ENCODE results near the gene BRPF3.
"Not testable (repeated sequence)": the region's sequence is repeated elsewhere in the genome, so short reads cannot be mapped to it uniquely, and the experiment has no call there.

BRPF3 gene

GRCh38 chr6:36200998-36201596 lies 4.6 kb downstream of the BRPF3 start:
- no peak for DNase-seq

- DNase-seq, result no peak
Observed at GRCh38 chr6:36201612-36202011, 5.1 kb downstream of the BRPF3 start.

DNA sequence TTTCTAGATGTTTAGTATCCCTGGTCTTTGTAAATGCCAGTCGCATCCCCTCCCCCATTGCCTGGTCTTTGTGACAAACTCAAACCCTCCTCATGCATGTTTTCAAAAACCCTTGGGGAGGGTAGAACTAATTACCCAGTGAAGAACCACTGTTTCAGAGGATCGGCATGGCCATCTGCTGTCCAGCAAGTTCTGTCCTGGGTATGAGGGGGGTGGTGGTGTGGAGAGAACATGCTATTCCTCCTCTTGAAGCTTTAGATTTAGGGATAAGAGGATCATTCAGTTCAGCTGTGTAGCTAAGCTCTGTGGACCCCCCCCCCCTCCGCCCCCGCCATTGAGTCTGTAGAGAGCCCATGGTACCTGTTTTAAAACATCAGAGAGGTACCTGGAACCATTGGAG lies 5.6 kb downstream of the BRPF3 start:
- DNase-seq, result no peak

DNA sequence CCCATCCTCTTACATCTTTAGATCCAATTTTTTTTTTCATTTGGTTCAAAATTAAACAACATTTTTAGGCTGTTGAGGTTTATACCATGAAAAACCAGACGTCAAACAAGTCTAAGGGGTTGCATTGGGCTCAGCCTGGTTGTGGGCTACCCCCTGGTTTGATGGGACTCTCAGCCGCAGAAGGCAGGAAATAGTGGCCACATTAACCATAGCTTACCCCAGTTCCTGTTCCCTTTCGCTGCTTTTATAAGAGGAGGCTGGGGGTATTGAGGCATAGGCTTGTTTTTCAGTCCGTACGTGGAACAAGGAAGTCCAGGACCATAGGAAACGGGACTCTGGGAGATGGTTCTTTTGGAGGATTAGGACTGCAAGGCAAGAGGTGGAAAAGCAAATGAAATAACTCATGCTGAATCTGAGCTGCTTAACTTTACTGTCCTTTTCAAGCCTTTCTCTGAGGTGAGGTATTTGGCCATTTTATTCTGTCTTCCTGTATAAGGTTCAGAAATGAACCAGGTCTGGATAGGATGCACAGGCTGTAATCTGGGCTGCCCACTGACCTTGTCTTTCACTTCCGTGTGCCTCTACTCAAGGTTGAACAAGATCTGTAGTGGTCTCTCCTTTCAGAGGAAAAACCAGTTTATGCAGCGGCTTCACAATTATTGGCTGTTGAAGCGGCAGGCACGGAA lies 7.7 kb downstream of the BRPF3 start:
- DNase-seq, result no peak

DNA sequence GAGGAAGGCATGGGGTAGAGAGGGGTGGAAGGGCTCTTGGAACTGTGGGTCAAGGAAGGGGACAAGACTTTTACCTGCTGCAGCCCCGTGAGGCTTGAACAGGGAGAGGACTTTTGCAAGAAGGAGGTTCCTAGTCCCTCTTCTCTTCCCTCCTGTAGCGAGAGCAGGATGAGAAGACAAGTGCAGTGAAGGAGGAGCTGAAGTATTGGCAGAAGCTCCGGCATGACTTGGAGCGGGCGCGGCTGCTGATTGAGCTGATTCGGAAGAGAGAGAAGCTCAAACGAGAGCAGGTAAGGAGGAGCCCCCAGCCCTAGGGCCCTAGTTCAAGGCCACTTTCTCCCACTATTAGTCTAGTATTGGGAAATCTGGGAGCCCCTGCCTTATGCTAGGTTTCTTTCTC lies 10.6 kb downstream of the BRPF3 start:
- no peak for DNase-seq

DNA sequence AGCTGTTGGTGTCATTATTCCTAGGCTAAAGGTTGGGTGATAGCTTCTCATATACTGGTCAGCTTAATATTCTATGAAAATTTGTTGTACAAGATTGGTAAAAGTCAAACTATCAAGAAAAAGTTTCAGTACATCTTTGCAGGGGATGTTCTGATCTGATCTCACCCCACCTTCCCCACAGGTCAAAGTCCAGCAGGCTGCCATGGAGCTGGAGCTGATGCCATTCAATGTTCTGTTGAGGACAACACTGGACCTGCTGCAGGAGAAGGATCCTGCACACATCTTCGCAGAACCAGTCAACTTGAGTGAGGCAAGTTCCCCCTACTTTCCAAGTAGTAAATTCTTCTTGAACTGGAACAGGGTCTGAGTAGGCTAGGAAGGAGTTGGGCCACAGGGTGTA lies 13.1 kb downstream of the BRPF3 start:
- no peak for DNase-seq

DNA sequence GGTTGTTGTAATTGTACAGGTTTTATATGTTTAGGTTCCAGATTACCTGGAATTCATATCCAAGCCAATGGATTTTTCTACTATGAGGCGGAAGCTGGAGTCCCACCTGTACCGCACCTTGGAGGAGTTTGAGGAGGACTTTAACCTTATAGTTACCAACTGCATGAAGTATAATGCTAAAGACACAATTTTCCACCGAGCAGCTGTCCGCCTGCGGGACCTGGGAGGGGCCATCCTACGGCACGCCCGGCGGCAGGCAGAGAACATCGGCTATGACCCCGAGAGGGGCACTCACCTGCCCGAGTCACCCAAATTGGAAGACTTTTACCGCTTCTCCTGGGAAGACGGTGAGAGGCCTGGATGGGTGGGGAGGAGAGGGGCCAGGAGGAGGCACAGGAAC lies 13.6 kb downstream of the BRPF3 start:
- no peak for DNase-seq

- DNase-seq, result no peak
Observed at GRCh38 chr6:36210886-36211595, 14.5 kb downstream of the BRPF3 start.

GRCh38 chr6:36216559-36216958 lies 20.0 kb downstream of the BRPF3 start:
- DNase-seq, result no peak

- DNase-seq, result no peak
Observed at GRCh38 chr6:36217188-36217587, 20.6 kb downstream of the BRPF3 start.

- no peak for DNase-seq
Observed at GRCh38 chr6:36217946-36218345, 21.4 kb downstream of the BRPF3 start.

DNA sequence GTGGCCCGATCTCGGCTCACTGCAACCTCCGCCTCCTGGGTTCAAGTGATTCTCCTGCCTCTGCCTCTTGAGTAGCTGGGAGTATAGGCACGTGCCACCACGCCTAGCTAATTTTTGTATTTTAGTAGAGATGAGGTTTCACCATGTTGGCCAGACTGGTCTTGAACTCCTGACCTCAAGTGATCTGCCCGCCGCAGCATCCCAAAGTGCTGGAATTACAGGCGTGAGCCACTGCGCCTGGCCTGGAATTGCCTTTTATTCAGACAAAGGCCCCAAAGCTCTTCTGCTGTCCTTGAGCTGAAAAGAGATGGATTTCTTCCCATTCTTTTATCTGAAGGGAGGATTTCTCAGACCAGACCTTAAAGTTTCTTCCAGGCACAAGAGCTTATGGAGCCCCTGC lies 22.0 kb downstream of the BRPF3 start:
- not testable (repeated sequence) for DNase-seq

DNA sequence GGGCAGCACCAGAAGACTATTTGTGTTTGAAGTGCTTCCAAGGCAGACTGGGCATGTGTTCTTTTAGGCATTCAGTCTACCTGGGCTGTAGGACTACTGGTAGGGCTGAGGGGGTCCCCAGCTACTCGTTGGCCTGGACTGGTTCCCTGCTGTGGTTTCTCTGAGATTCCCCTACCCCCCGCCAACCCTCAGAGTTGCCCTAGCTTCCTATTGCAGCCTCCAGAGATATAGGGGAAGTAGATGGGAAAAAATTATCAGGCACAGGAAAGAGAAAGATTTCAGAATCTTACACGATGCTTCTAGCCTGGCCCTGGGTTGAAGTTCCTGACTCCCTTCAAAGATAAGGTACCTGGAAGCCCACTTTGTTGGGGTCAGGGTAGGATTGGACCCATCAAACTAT lies 22.5 kb downstream of the BRPF3 start:
- DNase-seq, result no peak

DNA sequence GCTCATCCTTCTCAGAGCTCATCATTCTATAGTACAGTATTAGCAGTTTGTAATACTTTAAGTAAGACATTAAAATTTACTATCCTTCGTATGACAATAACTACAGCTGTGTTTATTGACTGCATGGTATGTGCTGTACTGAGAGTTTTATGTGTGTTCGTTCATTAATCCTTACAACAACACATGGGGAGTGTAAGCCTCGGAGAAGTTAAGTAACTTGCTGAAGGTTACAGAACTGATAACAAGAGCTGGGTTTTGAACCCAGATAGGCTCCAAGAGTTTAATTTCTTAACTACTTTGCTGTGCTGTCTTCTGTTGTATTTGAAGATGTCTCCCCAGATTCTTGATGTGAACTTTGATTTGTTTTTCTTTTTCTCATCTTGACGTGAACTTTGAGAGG lies 23.7 kb downstream of the BRPF3 start:
- DNase-seq, result no peak

DNA sequence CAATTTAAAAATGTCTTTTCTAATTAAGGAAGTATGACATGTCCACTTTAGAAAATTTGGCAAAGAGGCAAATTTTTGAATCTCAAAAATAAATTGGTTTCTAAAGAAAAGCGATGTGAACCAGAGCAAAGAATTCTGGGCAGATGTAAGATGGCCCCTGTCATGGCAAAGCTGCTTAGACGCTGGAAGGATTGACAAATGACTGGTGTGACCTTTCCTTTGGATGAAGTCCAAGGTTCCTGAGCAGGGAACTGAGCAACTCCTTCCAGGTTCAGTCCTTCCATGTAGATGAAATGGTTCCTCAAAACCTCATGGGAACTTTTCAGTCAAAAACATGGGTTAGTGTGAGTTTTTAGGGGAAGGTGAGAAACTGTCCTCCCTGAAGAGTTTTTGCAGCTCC lies 25.1 kb downstream of the BRPF3 start:
- DNase-seq, result no peak

- no peak for DNase-seq
Observed at GRCh38 chr6:36222924-36223323, 26.4 kb downstream of the BRPF3 start.

GRCh38 chr6:36223706-36224105 lies 27.2 kb downstream of the BRPF3 start:
- DNase-seq, result no peak

GRCh38 chr6:36224918-36225461 lies 28.4 kb downstream of the BRPF3 start:
- no peak for DNase-seq

- DNase-seq, result no peak
Observed at GRCh38 chr6:36226438-36227047, 30.0 kb downstream of the BRPF3 start.

DNA sequence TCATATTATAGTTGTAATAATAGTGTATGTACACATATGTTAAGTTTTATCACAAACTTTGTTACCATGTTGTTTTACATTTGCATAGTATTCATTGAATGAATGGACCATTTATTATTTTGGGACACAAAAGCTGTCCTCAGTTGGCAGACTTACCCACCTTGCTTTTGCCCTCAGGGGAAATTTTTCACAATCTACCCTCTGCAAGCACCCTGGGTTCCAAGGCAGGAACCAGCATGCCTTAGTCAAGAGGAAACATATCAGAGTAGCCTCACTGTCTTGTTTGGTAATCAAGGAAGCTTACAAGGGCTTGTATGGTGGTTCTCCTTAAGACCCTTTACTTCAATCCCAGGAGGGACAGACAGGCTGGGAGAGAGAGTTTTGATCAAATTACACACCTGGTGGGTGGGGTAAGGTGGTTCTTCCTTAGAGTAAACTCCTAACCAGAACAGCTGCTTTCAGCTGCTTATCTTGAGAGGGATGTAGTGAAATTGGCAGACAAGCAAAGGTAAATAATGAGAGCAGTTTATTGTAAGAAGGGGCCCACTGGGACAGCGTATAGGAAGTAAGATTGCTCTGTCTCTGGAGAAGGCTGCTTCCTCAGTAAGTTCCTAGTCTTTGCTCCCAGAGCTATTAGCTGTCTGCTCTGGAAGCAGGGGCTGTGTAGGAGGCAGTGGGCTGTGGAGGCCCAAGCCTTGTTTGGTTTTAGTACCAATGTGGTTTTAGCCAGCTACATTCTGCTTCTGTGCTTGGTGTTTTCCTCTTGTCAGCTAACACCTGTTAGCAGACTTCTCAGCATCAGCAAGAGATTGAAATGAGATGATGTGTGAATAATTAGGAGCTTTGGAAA lies 31.1 kb downstream of the BRPF3 start:
- DNase-seq, result no peak

DNA sequence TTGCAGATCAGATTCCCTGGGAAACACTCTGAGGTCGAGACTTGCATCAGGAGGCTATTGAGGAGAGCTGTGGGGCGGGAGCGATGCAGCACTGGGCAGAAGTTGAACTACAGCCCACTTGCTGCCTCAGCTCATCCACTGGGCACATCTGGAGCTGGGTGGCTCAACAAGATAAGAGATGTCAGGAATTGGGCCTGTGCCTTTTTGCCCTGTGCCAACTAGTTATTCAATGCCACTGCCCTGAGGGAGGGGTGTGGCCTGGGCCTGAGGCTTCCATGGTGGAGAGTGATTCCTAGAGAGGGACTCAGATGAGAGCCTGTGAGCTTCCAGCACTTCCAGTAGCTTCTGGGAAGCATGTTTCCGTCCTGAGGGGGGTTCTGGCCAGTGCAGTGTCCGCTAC lies 32.7 kb downstream of the BRPF3 start:
- no peak for DNase-seq

DNA sequence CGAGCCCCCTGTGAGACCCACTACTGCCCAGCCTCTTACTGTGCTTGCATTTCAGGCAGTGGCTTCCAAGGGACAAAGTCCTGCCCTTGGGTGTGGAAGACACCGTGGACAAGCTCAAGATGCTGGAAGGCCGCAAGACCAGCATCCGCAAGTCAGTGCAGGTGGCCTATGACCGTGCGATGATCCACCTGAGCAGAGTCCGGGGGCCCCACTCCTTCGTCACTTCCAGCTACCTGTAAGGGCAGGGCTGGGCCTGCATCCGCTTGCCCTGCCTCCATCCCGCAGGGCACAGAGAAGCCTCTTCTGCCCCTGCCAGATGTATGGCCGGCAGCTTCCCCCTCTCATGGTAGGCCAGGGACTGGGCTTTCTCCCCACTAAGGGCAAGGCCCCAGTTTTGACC lies 33.8 kb downstream of the BRPF3 start:
- no peak for DNase-seq

GRCh38 chr6:36232172-36232571 lies 35.6 kb downstream of the BRPF3 start:
- DNase-seq, result no peak
